ENCODE results near the gene C3orf20.

- TF ChIP-seq MAX (IDR thresholded peaks at IDR 0.05; ENCODE audit: low read depth, low read length) (no peak), CTCF (IDR thresholded peaks at IDR 0.05; ENCODE audit: low read depth, low read length) (no peak)
Observed at GRCh38 chr3:14793858-14794234, 118.9 kb downstream of the C3orf20 start.
